Fibroblast of the aortic adventitia (primary cell): ENCODE measurements around the gene YBX1. TPM values are rescaled to one million over a fixed set of nuclear protein-coding genes. Genes with fewer than 3 reads are reported as not detected.

ENCODE experiments used
- DNase-seq: peaks from one replicate; pipeline ENCODE4 v3.0.0-alpha.2; 2010; ENCODE audit warnings: low read depth
- H3K4me3 ChIP-seq: 2 replicates; pipeline ENCODE4 v1.5.1; 2011; ENCODE audit warnings: low read depth, mild to moderate bottlenecking, control low read depth, low read length, moderate library complexity
- total RNA-seq: library from RNA; depleted of rRNA; stranded (reverse); fragments of >200 nt; gene quantifications from 2 replicates; pipeline ENCODE4 v1.2.3, GENCODE V29; 2012; ENCODE audit warnings: low replicate concordance
- TF ChIP-seq, protein P1 (sequence below): IDR thresholded peaks from 2 replicates; pipeline ENCODE4 v1.5.1; 2011; ENCODE audit warnings: mild to moderate bottlenecking, low read length, control low read depth, inconsistent platforms; ENCODE audit not compliant: insufficient read depth

Gene YBX1
- total RNA-seq, 1 donor, result 792 TPM

GRCh38 chr1:42689912-42690311 lies 7.7 kb downstream of the YBX1 start:
- DNase-seq, result no peak
- no peak overlapping the region for H3K4me3 ChIP-seq

DNA sequence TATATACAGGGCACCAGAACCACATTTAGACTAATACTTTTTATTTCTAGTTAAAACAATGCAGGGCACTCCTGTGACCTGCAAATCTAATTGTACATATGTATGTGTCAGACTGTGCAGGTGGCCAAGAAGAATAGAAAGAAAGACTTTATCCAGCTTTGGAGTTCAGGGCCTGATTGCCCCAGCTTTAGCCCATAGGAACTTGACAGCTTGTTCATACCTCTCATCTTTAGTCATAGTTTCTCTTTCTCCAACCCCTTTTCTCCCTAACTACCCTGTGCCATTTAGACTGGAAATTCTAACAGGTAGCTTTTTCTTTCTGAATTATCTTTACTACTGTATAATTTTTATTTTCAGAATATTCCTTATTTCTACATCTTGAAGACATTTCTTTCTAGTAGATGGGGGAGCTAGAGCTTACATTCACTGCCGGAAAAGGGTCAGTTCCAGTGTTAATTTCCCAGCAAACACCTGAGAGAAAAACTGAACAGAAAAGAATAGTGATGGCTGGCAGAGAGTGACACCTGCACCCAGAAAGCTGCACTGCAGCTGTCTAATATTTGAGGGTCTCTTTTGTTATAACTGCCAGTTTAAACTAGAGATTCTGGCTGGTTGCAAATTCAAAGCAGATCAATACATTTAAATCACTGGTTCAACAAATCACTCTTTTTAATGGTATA lies 8.4 kb downstream of the YBX1 start:
- no peak overlapping the region for H3K4me3 ChIP-seq
- peak; percentile 27 for DNase-seq
- TF ChIP-seq, protein P1, sequence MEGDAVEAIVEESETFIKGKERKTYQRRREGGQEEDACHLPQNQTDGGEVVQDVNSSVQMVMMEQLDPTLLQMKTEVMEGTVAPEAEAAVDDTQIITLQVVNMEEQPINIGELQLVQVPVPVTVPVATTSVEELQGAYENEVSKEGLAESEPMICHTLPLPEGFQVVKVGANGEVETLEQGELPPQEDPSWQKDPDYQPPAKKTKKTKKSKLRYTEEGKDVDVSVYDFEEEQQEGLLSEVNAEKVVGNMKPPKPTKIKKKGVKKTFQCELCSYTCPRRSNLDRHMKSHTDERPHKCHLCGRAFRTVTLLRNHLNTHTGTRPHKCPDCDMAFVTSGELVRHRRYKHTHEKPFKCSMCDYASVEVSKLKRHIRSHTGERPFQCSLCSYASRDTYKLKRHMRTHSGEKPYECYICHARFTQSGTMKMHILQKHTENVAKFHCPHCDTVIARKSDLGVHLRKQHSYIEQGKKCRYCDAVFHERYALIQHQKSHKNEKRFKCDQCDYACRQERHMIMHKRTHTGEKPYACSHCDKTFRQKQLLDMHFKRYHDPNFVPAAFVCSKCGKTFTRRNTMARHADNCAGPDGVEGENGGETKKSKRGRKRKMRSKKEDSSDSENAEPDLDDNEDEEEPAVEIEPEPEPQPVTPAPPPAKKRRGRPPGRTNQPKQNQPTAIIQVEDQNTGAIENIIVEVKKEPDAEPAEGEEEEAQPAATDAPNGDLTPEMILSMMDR, result no peak

More at GRCh38 chr1:42689912-42690311, 7.7 kb downstream of the YBX1 start:
- TF ChIP-seq, protein P1, result no peak

DNA sequence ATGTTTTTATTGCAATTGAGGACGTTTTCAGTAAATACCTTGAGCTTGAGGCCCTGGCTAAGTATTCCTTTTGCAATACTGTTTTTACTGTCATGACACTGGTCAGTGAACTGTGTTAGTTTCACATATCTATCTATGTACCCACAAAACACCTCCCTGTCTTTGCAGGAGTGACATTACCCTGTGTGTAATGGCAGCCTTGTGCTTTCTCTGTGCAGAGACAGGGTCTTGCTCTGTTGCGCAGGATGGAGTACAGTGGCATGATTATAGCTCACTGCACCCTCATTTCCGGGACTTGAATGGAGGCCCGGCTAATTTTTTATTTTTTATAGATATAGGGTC lies 8.9 kb downstream of the YBX1 start:
- H3K4me3 ChIP-seq, result no peak overlapping the region
- TF ChIP-seq, protein P1, result no peak
- no peak for DNase-seq

DNA sequence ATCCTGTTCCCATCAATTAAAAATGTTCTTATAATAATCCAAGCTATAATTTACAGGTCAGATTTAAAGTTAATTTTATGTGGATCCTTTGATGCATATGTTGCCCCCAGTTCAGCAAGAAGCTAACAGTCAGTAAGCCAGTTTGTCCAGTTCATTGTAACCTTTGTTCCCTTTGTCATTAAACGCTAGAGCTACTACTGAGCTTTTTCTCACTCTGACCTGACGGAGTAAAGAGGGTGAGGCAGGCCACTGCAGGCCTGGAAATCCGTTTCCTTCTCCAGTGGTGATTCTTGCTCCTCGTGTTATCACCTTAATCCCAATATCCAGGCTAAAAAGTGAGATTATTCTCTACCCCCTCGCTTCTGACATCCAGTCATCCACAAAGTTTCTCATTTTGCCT lies 10.2 kb downstream of the YBX1 start:
- TF ChIP-seq, protein P1, result no peak
- DNase-seq, result no peak
- H3K4me3 ChIP-seq, result no peak overlapping the region

GRCh38 chr1:42692911-42693310 lies 10.7 kb downstream of the YBX1 start:
- DNase-seq, result no peak
- H3K4me3 ChIP-seq, result no peak overlapping the region
- TF ChIP-seq, protein P1, result no peak

GRCh38 chr1:42698081-42698813 lies 16.0 kb downstream of the YBX1 start:
- no peak for DNase-seq
- no peak overlapping the region for H3K4me3 ChIP-seq
- TF ChIP-seq, protein P1, result no peak

GRCh38 chr1:42700006-42700405 lies 17.8 kb downstream of the YBX1 start:
- H3K4me3 ChIP-seq, result no peak overlapping the region
- TF ChIP-seq, protein P1, result no peak
- DNase-seq, result no peak
